Keratinocyte (primary cell): ENCODE measurements around the gene ECE2. TPM values are rescaled to one million over a fixed set of nuclear protein-coding genes. Genes with fewer than 3 reads are reported as not detected.

Experiments used
- DNase-seq: peaks from one replicate; pipeline ENCODE4 v3.0.0-alpha.2; 2011; ENCODE audit warnings: low read depth, missing footprints, low spot score
- FAIRE-seq: peaks from 2 replicates; lab custom pipeline; 2011; peaks lifted over from hg19 to GRCh38; lab: Jason Lieb, UNC
- H2AFZ ChIP-seq: 2 replicates; pipeline ENCODE4 v1.6.0; 2012; ENCODE audit warnings: low read length, control low read depth, inconsistent platforms; ENCODE audit not compliant: control insufficient read depth
- H3K27ac ChIP-seq: 2 replicates; pipeline ENCODE4 v1.5.1; 2011; ENCODE audit warnings: low read length; ENCODE audit not compliant: control insufficient read depth, insufficient read depth
- H3K27me3 ChIP-seq: 3 replicates; pipeline ENCODE4 v1.6.0; 2011; ENCODE audit warnings: low read length; ENCODE audit not compliant: control insufficient read depth, insufficient read depth; ENCODE audit errors: extremely low read depth
- H3K36me3 ChIP-seq, 2 experiments: 2 replicates in 1 of 2; 3 replicates in 1 of 2; pipeline ENCODE4 v1.5.1; 2011; ENCODE audit warnings: low read length in 2 of 2, mild to moderate bottlenecking in 1 of 2; ENCODE audit not compliant: control insufficient read depth in 2 of 2, insufficient read depth in 2 of 2; ENCODE audit errors: extremely low read depth in 1 of 2
- H3K4me1 ChIP-seq: 3 replicates; pipeline ENCODE4 v1.5.1; 2011; ENCODE audit warnings: low read length; ENCODE audit not compliant: control insufficient read depth, insufficient read depth; ENCODE audit errors: extremely low read depth
- H3K4me2 ChIP-seq: 3 replicates; pipeline ENCODE4 v1.6.0; 2011; ENCODE audit warnings: low read depth, low read length; ENCODE audit not compliant: control insufficient read depth, insufficient read depth; ENCODE audit errors: extremely low read depth
- H3K4me3 ChIP-seq, 3 experiments: fragments of 200-600 bp in 1 of 3; sonication (generic) in 1 of 3; 2 replicates in 2 of 3; 3 replicates in 1 of 3; pipeline ENCODE4 v1.5.1; 2011 to 2016; ENCODE audit warnings: low read length in 3 of 3, mild to moderate bottlenecking in 3 of 3, control low read depth in 2 of 3, inconsistent platforms in 1 of 3, low read depth in 1 of 3, mixed read lengths in 1 of 3, mixed run types in 1 of 3, moderate library complexity in 1 of 3; ENCODE audit not compliant: control insufficient read depth in 2 of 3, insufficient read depth in 2 of 3; ENCODE audit errors: extremely low read depth in 1 of 3
- H3K79me2 ChIP-seq: 2 replicates; pipeline ENCODE4 v1.6.0; 2012; ENCODE audit warnings: low read length; ENCODE audit not compliant: control insufficient read depth, insufficient read depth
- H3K9ac ChIP-seq: 3 replicates; pipeline ENCODE4 v1.6.0; 2011; ENCODE audit warnings: low read length; ENCODE audit not compliant: control insufficient read depth, insufficient read depth; ENCODE audit errors: extremely low read depth
- H3K9me1 ChIP-seq: 3 replicates; pipeline ENCODE4 v1.6.0; 2011; ENCODE audit warnings: low read length; ENCODE audit not compliant: control insufficient read depth, insufficient read depth; ENCODE audit errors: extremely low read depth
- H3K9me3 ChIP-seq: 2 replicates; pipeline ENCODE4 v1.5.1; 2012; ENCODE audit warnings: low read depth, low read length; ENCODE audit not compliant: control insufficient read depth
- H4K20me1 ChIP-seq: 3 replicates; pipeline ENCODE4 v1.6.0; 2011; ENCODE audit warnings: low read length; ENCODE audit not compliant: control insufficient read depth, insufficient read depth; ENCODE audit errors: extremely low read depth
- CTCF ChIP-seq, 3 experiments: IDR thresholded peaks in 1 of 3; conservative IDR thresholded peaks in 1 of 3; optimal IDR thresholded peaks in 1 of 3; 2 replicates in 2 of 3; 3 replicates in 1 of 3; pipeline versions ENCODE3 to v1.5.1; 2011; ENCODE audit warnings: low read length in 3 of 3, mild to moderate bottlenecking in 3 of 3, moderate library complexity in 2 of 3, control low read depth in 1 of 3, inconsistent platforms in 1 of 3; ENCODE audit not compliant: insufficient read depth in 2 of 3; ENCODE audit errors: extremely low read depth in 1 of 3
- EZH2 ChIP-seq: IDR thresholded peaks from one replicate; pipeline ENCODE4 v1.6.1; 2012; ENCODE audit warnings: inconsistent platforms, mild to moderate bottlenecking, low read length, moderate library complexity
- dilution Hi-C: fragments of 300-500 bp; cut with MboI; formaldehyde crosslinking; loops from one replicate; pipeline ENCODE4 v1.7.0; 2020; ENCODE audit warnings: low sequenced_read_pairs; ENCODE audit not compliant: extremely low pct_ligation_motif_present
- polyA plus RNA-seq, 5 experiments: library from polyadenylated mRNA; depleted of rRNA in 3 of 5; stranded (reverse) in 3 of 5; stranded (forward) in 1 of 5; unstranded in 1 of 5; fragments of >200 nt; gene quantifications; 1 replicate in 1 of 5; 2 replicates in 3 of 5; 3 replicates in 1 of 5; pipeline versions ENCODE4 v1.2.1 to v1.2.3, GENCODE V29; 2011 to 2012; ENCODE audit warnings: missing spikeins in 2 of 5, low read depth in 1 of 5, low replicate concordance in 1 of 5

The ECE2 gene
- polyA plus RNA-seq, 1 donor (not counting 4 experiments of a cell fraction or from before 2014, with no cell fraction given): not detected

DNA sequence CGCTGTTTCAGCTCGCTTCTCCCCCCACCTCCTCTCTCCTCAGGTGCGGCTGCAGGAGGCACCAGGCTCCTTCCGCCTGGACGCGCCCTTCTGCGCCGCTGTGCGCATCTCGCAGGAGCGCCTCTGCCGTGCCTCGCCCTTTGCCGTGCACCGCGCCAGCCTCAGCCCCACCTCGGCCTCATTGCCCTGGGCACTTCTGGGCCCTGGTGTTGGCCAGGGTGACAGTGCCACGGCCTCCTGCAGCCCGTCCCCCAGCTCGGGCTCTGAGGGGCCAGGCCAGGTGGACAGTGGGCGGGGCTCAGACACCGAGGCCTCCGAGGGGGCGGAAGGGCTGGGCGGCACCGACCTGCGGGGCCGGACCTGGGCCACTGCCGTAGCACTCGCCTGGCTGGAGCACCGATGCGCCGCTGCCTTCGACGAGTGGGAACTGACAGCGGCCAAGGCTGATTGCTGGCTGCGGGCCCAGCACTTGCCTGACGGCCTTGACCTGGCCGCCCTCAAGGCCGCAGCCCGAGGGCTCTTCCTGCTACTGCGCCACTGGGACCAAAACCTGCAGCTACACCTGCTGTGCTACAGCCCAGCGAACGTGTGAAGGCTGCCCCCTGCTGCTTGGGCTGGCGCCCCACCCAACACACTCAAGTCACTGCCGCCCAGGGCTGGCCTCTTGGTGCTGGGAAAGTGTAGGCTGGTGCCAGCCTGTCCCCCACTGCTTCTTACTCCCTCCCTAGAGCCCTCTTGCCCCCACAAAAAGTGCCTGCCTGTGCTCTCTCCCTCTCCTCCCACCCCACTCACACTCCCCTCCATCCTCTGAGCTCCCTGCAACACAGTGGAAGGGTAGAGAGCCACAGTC is 34.1 kb upstream of the ECE2 start:
- Histone ChIP-seq H3K9me1 (no peaks in the 10 kb centered on the region), H3K79me2 (peaks cover 6% of the 10 kb centered on the region), H3K36me3 (peaks cover 24 to 25% of the 10 kb centered on the region in 2 experiments), H3K27ac (no peak overlapping the region), H3K27me3 (no peaks in the 10 kb centered on the region), H3K9ac (no peak overlapping the region), H3K4me1 (no peaks in the 10 kb centered on the region), H3K9me3 (no peaks in the 10 kb centered on the region), H2AFZ (no peak overlapping the region), H3K4me2 (peak overlapping the region; percentile 16), H3K4me3 (peak overlapping the region in 1 of 3 experiments; percentile 20), H4K20me1 (no peaks in the 10 kb centered on the region)
- FAIRE-seq: no peak
- no peak for DNase-seq
- peak; percentile 45 to 79 (median 78) for TF ChIP-seq CTCF (optimal IDR thresholded peaks at IDR 0.05 in 1 of 3, IDR thresholded peaks at IDR 0.05 in 1 of 3, conservative IDR thresholded peaks at IDR 0.05 in 1 of 3; ENCODE audit: extremely low read depth in 1 of 3, insufficient read depth in 2 of 3, low read length in 3 of 3)
- TF ChIP-seq EZH2: no peak
- dilution Hi-C loops: no loop called here

- Histone ChIP-seq H3K79me2 (peaks cover 8% of the 10 kb centered on the region), H3K9me1 (no peaks in the 10 kb centered on the region), H3K4me1 (no peaks in the 10 kb centered on the region), H2AFZ (no peak overlapping the region), H4K20me1 (no peaks in the 10 kb centered on the region), H3K36me3 (peaks cover 24 to 25% of the 10 kb centered on the region in 2 experiments), H3K27me3 (no peaks in the 10 kb centered on the region), H3K4me3 (no peak overlapping the region), H3K27ac (no peak overlapping the region), H3K9ac (no peak overlapping the region), H3K9me3 (no peaks in the 10 kb centered on the region), H3K4me2 (no peak overlapping the region)
- FAIRE-seq (no peak), DNase-seq (no peak)
- no peak for TF ChIP-seq EZH2
- TF ChIP-seq CTCF (optimal IDR thresholded peaks at IDR 0.05 in 1 of 3, IDR thresholded peaks at IDR 0.05 in 1 of 3, conservative IDR thresholded peaks at IDR 0.05 in 1 of 3; ENCODE audit: extremely low read depth in 1 of 3, insufficient read depth in 2 of 3, low read length in 3 of 3): no peak
- dilution Hi-C loops: no loop called here
Measured at GRCh38 chr3:184242297-184242685, 33.5 kb upstream of the ECE2 start.
